Transverse colon (tissue), 4 donors: Measurements from ENCODE around the gene PRSS57. TPM values are rescaled to one million over a fixed set of nuclear protein-coding genes. Genes with fewer than 3 reads are reported as not detected.
"Not testable (repeated sequence)": the region's sequence is repeated elsewhere in the genome, so short reads cannot be mapped to it uniquely, and the experiment has no call there.

Source experiments
- DNase-seq: peaks from one replicate; pipeline ENCODE4 v3.0.0-alpha.2; 2019
- H3K27ac ChIP-seq, 4 donors: fragments of 200-600 bp; sonication (generic); 2 replicates each; pipeline ENCODE4 v1.5.1; 2016 to 2018; ENCODE audit warnings: inconsistent platforms in 4 of 4
- H3K27me3 ChIP-seq: fragments of 200-600 bp; sonication (generic); 2 replicates; pipeline ENCODE4 v1.5.1; 2017; ENCODE audit warnings: inconsistent platforms
- H3K36me3 ChIP-seq, 4 donors: fragments of 200-600 bp; sonication (generic); 2 replicates each; pipeline ENCODE4 v1.5.1; 2017 to 2019; ENCODE audit warnings: inconsistent platforms in 4 of 4
- H3K4me1 ChIP-seq, 4 donors: fragments of 200-600 bp; sonication (generic); 2 replicates each; pipeline ENCODE4 v1.5.1; 2017 to 2020; ENCODE audit warnings: inconsistent platforms in 4 of 4
- H3K4me3 ChIP-seq, 4 donors: fragments of 200-600 bp; sonication (generic); 1 replicate in 1 of 4; 2 replicates in 3 of 4; pipeline versions ENCODE4 v1.5.1 to v1.6.1; 2017 to 2019; ENCODE audit warnings: inconsistent platforms in 4 of 4
- H3K9me3 ChIP-seq, 2 donors: fragments of 200-600 bp; sonication (generic); 2 replicates each; pipeline ENCODE4 v1.5.1; 2017 to 2019; ENCODE audit warnings: inconsistent platforms in 2 of 2
- CTCF ChIP-seq, 5 experiments: fragments of 200-600 bp in 3 of 5; fragments of 450-650 bp in 2 of 5; sonication (generic) in 3 of 5; IDR thresholded peaks; 1 replicate in 2 of 5; 2 replicates in 3 of 5; pipeline ENCODE4 v1.5.1; 2016 to 2017; ENCODE audit warnings: antibody characterized with exemption in 5 of 5, inconsistent platforms in 3 of 5, mild to moderate bottlenecking in 2 of 5, moderate library complexity in 1 of 5
- EP300 ChIP-seq: sonication (generic); formaldehyde crosslinking; IDR thresholded peaks from one replicate; pipeline ENCODE4 v1.6.1; 2017; ENCODE audit warnings: antibody characterized with exemption, low read depth
- POLR2A ChIP-seq: fragments of 450-650 bp; IDR thresholded peaks from one replicate; pipeline ENCODE4 v1.6.1; 2016; ENCODE audit warnings: antibody characterized with exemption, mild to moderate bottlenecking, moderate library complexity
- POLR2AphosphoS5 ChIP-seq, 3 donors: sonication (generic); formaldehyde crosslinking; IDR thresholded peaks; one replicate each; pipeline ENCODE4 v1.6.1; 2016; ENCODE audit warnings: antibody characterized with exemption in 3 of 3
- WGBS, 2 donors: methylation state at CpG; one replicate each; pipeline ENCODE4 v1.1.5; 2018; ENCODE audit warnings: low coverage in 1 of 2; 5-methylcytosine and 5-hydroxymethylcytosine counted together
- in situ Hi-C, 4 donors: fragments of 200-750 bp; cut with MboI; loops; one replicate each; pipeline versions ENCODE4 v1.15.0 to v1.15.1; 2017; ENCODE audit warnings: low sequenced_read_pairs in 3 of 4, low pct_ligation_motif_present in 1 of 4, low pct_unique_long_range_greater_than_20kb in 1 of 4
- intact Hi-C: fragments of 100-400 bp; cut with DNase I; formaldehyde crosslinking; loops from one replicate; pipeline ENCODE4 v1.15.1; 2023; ENCODE audit warnings: low total_unique reads
- total RNA-seq, 4 donors: library from RNA; depleted of rRNA; stranded (reverse); fragments of >200 nt; gene quantifications; one replicate each; pipeline ENCODE4 v1.1.0, GENCODE V29; 2016

PRSS57 gene
- not detected for total RNA-seq

GRCh38 chr19:695352-695949, at the start of gene PRSS57:
Gene PRSS57 (minus strand): TSS chr19:695452. CDS start chr19:695430, 22 bp downstream.
- TF ChIP-seq POLR2A: no peak
- TF ChIP-seq CTCF (IDR thresholded peaks at IDR 0.05): no peak
- TF ChIP-seq EP300: no peak
- TF ChIP-seq POLR2AphosphoS5 (IDR thresholded peaks at IDR 0.05): no peak
- in situ Hi-C loops (no loop called here), intact Hi-C loops (no loop called here)
- no peaks in the 10 kb centered on the region for H3K4me1 ChIP-seq
- 51 to 61% methylated on average over 7 to 31 of the region's 31 CpGs for WGBS, 2 donors
- no peaks in the 10 kb centered on the region for H3K36me3 ChIP-seq
- no peak within 1 kb of the TSS for H3K27ac ChIP-seq
- H3K9me3 ChIP-seq: no peaks in the 10 kb centered on the region
- peaks cover 23% of the 10 kb centered on the region for H3K27me3 ChIP-seq
- H3K4me3 ChIP-seq: no peak within 1 kb of the TSS
- DNase-seq: no peak

- intact Hi-C loops (no loop called here), in situ Hi-C loops (no loop called here)
- Histone ChIP-seq H3K27me3 (no peaks in the 10 kb centered on the region), H3K9me3 (no peaks in the 10 kb centered on the region), H3K27ac (peak overlapping the region; percentile 16 to 61 (median 60)), H3K36me3 (no peaks in the 10 kb centered on the region), H3K4me3 (no peak overlapping the region), H3K4me1 (peaks cover 0 to 54% (median 18%) of the 10 kb centered on the region in 4 donors)
- peak; percentile 82 for DNase-seq
- TF ChIP-seq EP300 (no peak), POLR2A (no peak), POLR2AphosphoS5 (IDR thresholded peaks at IDR 0.05) (no peak), CTCF (IDR thresholded peaks at IDR 0.05) (no peak)
- WGBS, 2 donors: 0 to 19% methylated on average over 1 to 11 of the region's 13 CpGs
These were observed 48.0 kb upstream of the PRSS57 start for GRCh38 chr19:743168-743687.

GRCh38 chr19:742540-743075, 47.4 kb upstream of the PRSS57 start:
- DNase-seq: no peak
- in situ Hi-C loops (no loop called here), intact Hi-C loops (no loop called here)
- 79% methylated on average over 24 of the region's 24 CpGs; no CpG with 5 or more reads in 1 of the 2 donors for WGBS, 2 donors
- H3K4me3 ChIP-seq: no peak overlapping the region
- TF ChIP-seq POLR2AphosphoS5 (IDR thresholded peaks at IDR 0.05) (no peak), POLR2A (no peak), EP300 (no peak), CTCF (IDR thresholded peaks at IDR 0.05) (no peak)
- H3K27me3 ChIP-seq: no peaks in the 10 kb centered on the region
- H3K27ac ChIP-seq: peak overlapping the region in 3 of 4 donors; percentile 32 to 61 (median 38)
- H3K4me1 ChIP-seq: peaks cover 0 to 55% (median 20%) of the 10 kb centered on the region in 4 donors
- H3K9me3 ChIP-seq: no peaks in the 10 kb centered on the region
- H3K36me3 ChIP-seq: no peaks in the 10 kb centered on the region

- WGBS, 2 donors: 49 to 65% methylated on average over 9 to 19 of the region's 19 CpGs
- DNase-seq: no peak
- H3K36me3 ChIP-seq: no peaks in the 10 kb centered on the region
- H3K4me1 ChIP-seq: peaks cover 0 to 52% (median 19%) of the 10 kb centered on the region in 4 donors
- in situ Hi-C loops: no loop called here
- H3K9me3 ChIP-seq: no peaks in the 10 kb centered on the region
- H3K4me3 ChIP-seq: no peak overlapping the region
- H3K27me3 ChIP-seq: no peaks in the 10 kb centered on the region
- intact Hi-C loops: no loop called here
- TF ChIP-seq EP300: no peak
- peak in 1 of 5 experiments; percentile 8 for TF ChIP-seq CTCF (IDR thresholded peaks at IDR 0.05)
- peak overlapping the region in 1 of 4 donors; percentile 29 for H3K27ac ChIP-seq
These were observed 46.4 kb upstream of the PRSS57 start for GRCh38 chr19:741506-742131.

- DNase-seq, intact Hi-C loops, H3K36me3 ChIP-seq, in situ Hi-C loops, H3K27me3 ChIP-seq, H3K4me3 ChIP-seq, H3K9me3 ChIP-seq, H3K27ac ChIP-seq: not testable (repeated sequence)
- 80% methylated on average over 14 of the region's 16 CpGs; no CpG with 5 or more reads in 1 of the 2 donors for WGBS, 2 donors
- peaks cover 0 to 52% (median 19%) of the 10 kb centered on the region in 4 donors for H3K4me1 ChIP-seq
These were observed 45.7 kb upstream of the PRSS57 start for GRCh38 chr19:740816-741505.
